GM19452 (cell line): ENCODE results near the gene EP400.

Source experiments
- ATAC-seq: cut with Tn5 transposase; IDR thresholded peaks from one replicate; pipeline ENCODE4 v1.9.1; 2021; ENCODE audit not compliant: unreplicated experiment

The EP400 gene

GRCh38 chr12:132014915-132015280, 65.2 kb downstream of the EP400 start:
- ATAC-seq: no peak

GRCh38 chr12:132015686-132016430, 66.1 kb downstream of the EP400 start:
- ATAC-seq: no peak

GRCh38 chr12:132018193-132018916, 68.6 kb downstream of the EP400 start:
- ATAC-seq: no peak

GRCh38 chr12:132019891-132020290, 70.1 kb downstream of the EP400 start:
- ATAC-seq: no peak

- ATAC-seq: no peak
Measured at GRCh38 chr12:132020292-132020691, 70.5 kb downstream of the EP400 start.

- no peak for ATAC-seq
Measured at GRCh38 chr12:132021031-132021871, 71.5 kb downstream of the EP400 start.

GRCh38 chr12:132021965-132022364, 72.2 kb downstream of the EP400 start:
- no peak for ATAC-seq

- no peak for ATAC-seq
Measured at GRCh38 chr12:132023658-132024057, 73.9 kb downstream of the EP400 start.

GRCh38 chr12:132024758-132025157, 75.0 kb downstream of the EP400 start:
- ATAC-seq: no peak

GRCh38 chr12:132025526-132025925, 75.8 kb downstream of the EP400 start:
- no peak for ATAC-seq

GRCh38 chr12:132026061-132026795, 76.5 kb downstream of the EP400 start:
- no peak for ATAC-seq

GRCh38 chr12:132026796-132027500, 77.2 kb downstream of the EP400 start:
- no peak for ATAC-seq

GRCh38 chr12:132027636-132028035, 77.9 kb downstream of the EP400 start:
- no peak for ATAC-seq

GRCh38 chr12:132028111-132028510, 78.4 kb downstream of the EP400 start:
- no peak for ATAC-seq

- no peak for ATAC-seq
Measured at GRCh38 chr12:132029503-132030300, 80.0 kb downstream of the EP400 start.

- no peak for ATAC-seq
Measured at GRCh38 chr12:132030367-132031038, 80.8 kb downstream of the EP400 start.

- no peak for ATAC-seq
Measured at GRCh38 chr12:132033627-132034026, 83.9 kb downstream of the EP400 start.

- ATAC-seq: no peak
Measured at GRCh38 chr12:132036063-132036683, 86.4 kb downstream of the EP400 start.
